GM12865 (cell line): ENCODE results near the gene LRRC27.

Experiments
- DNase-seq: peaks from one replicate; pipeline ENCODE4 v3.0.0; 2010; ENCODE audit warnings: low read depth
- H3K4me3 ChIP-seq: 2 replicates; pipeline ENCODE4 v1.5.1; 2011; ENCODE audit warnings: mild to moderate bottlenecking, low read depth, low read length, control low read depth
- CTCF ChIP-seq: IDR thresholded peaks from 2 replicates; pipeline ENCODE4 v1.5.1; 2011; ENCODE audit warnings: low read length, control low read depth, low read depth, inconsistent platforms; ENCODE audit not compliant: insufficient read depth; ENCODE audit errors: missing control alignments

LRRC27 gene

DNA sequence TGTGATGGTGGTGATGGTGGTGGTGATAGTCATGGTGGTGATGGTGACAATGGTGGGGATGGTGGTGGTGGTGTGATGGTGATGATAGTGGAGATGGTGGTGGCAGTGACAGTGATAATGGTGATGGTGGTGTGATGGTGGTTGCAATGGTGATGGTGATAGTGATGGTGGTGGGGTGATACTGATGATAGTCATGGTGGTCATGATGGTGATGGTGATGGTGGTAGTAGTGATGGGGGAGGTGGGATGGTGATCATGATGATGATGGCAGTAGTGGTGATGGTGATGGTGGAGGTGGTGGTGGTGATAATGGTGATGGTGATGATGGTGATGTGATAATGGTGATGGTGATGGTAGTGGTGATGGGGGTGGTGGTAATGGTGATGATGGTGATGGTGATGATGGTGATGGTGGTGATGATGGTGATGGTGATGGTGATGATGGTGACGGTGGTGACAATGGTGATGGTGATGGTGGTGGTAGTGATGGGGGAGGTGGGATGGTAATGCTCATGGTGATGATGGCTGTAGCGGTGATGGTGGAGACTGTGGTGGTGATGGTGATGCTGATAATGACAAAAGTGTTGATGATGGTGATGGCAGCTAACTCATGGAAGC lies 60.3 kb downstream of the LRRC27 start:
- no peak for DNase-seq
- no peak for TF ChIP-seq CTCF
- no peak overlapping the region for H3K4me3 ChIP-seq

- DNase-seq: no peak
- H3K4me3 ChIP-seq: no peak overlapping the region
- TF ChIP-seq CTCF: no peak
Measured at GRCh38 chr10:132392811-132393694, 61.1 kb downstream of the LRRC27 start.

GRCh38 chr10:132393695-132394181 lies 61.7 kb downstream of the LRRC27 start:
- no peak for DNase-seq
- no peak overlapping the region for H3K4me3 ChIP-seq
- TF ChIP-seq CTCF: no peak

DNA sequence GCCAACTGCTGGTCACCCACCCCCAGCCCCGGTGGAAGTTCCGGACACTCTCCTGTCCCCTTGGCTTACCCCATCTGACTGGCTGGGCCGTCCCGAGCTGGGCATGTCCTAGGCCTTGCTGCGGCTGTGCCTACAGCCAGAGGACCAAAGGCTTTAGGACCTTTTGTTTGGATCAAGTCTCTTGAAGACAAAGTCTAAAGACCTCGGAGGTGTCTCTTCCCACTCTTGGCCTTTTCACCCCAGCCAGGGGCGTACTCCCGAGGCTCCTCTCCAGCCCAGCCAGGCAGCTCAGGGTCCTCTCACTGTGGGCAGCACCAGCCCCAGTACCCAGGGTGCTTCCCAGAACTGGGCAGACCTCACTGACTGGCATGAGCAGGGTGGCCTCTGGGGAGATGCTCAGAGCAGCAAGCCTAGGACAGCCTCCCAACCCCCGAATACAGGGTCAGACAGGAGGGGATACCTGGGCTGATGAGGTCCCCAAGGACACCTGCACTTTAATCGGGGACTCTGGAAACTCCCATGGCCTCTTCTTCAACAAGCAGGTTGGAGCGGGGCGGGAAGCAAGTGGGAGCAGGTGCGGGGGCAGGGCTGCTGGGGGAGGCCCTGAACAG lies 62.3 kb downstream of the LRRC27 start:
- TF ChIP-seq CTCF: no peak
- no peak for DNase-seq
- no peak overlapping the region for H3K4me3 ChIP-seq

DNA sequence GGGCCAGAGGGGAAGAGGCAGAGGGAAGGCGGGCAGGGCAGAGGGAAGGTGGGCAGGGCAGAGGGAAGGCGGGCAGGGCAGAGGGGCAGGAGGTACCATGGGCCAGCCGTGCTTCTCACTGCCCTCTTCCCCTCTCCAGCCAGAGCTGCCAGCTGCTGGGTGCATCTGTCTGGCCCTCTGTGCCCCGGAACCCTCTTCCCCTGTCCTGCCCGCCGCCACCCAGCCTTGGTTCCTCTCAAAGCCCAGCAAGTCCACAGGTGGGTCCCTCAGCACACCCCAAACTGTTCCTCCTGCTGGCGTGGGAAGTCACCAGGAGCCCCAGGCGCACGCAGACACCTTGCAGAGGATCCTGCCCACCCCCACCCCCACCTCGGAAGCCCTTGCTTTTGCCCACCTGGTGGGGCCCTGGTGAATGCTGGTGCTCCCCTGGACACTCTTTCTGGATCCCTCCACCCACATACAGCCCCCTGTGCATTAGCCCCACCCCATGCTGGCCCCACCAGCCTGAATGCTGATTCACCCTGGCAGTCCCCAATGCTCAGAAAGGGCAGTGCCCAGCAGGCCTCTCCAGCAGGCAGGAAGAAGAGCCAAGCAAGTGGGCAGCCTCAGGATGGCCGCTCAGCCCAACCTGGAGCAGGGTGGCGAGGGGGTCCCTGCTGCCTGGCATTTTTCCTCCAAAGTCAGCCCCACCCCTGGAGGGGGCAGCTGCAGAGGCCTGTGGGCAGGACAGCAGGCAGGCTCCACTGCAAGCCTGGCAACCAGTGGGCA lies 63.1 kb downstream of the LRRC27 start:
- DNase-seq: no peak
- no peak overlapping the region for H3K4me3 ChIP-seq
- no peak for TF ChIP-seq CTCF

- H3K4me3 ChIP-seq: no peak overlapping the region; the same call in 1 of the 2 replicates
- DNase-seq: no peak
- TF ChIP-seq CTCF: no peak
Measured at GRCh38 chr10:132395704-132396493, 63.9 kb downstream of the LRRC27 start.
